ENCODE results near the gene TTLL13. TPM values are rescaled to one million over a fixed set of nuclear protein-coding genes. Genes with fewer than 3 reads are reported as not detected.

Gene TTLL13
- total and polyA plus RNA-seq, 9 of the 15 experiments (the other 6 are each of a cell fraction or from before 2014, with no cell fraction given), result 0.05 to 0.24 (median 0.11) TPM; not detected in 1

GRCh38 chr15:90294601-90295269 lies 45.4 kb downstream of the TTLL13 start:
- 15% methylated on average over 15 of the region's 16 CpGs for WGBS (ENCODE audit: insufficient coverage, low coverage, missing lambda C conversion rate)
- H3K4me1 ChIP-seq (replicated peaks in 1 of 2; ENCODE audit: control insufficient read depth in 2 of 2, insufficient read depth in 2 of 2, low read length in 2 of 2), result peaks cover 0 to 27% of the 10 kb centered on the region in 2 experiments; a peak in 4 of 5 replicates
- no peaks in the 10 kb centered on the region for H4K20me1 ChIP-seq (replicated peaks; ENCODE audit: control insufficient read depth, insufficient read depth, low read length)
- peak in 1 of 4 experiments; percentile 52 for DNase-seq (ENCODE audit: extremely low read depth in 1 of 4, low spot score in 3 of 4)
- H3K36me3 ChIP-seq (ENCODE audit: control insufficient read depth, insufficient read depth, low read length), result no peaks in the 10 kb centered on the region
- H3K27ac ChIP-seq (ENCODE audit: extremely low read depth, low read depth, low read length), result no peak overlapping the region
- in situ Hi-C loops (cut with MboI) (no loop called here), intact Hi-C loops (cut with micrococcal nuclease) (loop anchor here (1.0 to 10.0 kb wide), 4 partner anchors 26 to 978 kb away; partner anchors contain the start of genes HDDC3 and UNC45A)
- H3K9me1 ChIP-seq (ENCODE audit: control insufficient read depth, insufficient read depth, low read length), result no peaks in the 10 kb centered on the region
- H3K9ac ChIP-seq (ENCODE audit: insufficient read depth in 1 of 2, low read depth in 2 of 2, low read length in 2 of 2), result 0 out of 4 replicates have a peak overlapping the region, but pooled peaks of 1 of the 2 experiments have one; percentile 29
- FAIRE-seq, result no peak
- H2AFZ ChIP-seq (ENCODE audit: low read depth, low read length), result peak overlapping the region; percentile 55; the same call in 1 of the 2 replicates
- H3K79me2 ChIP-seq (ENCODE audit: control insufficient read depth, insufficient read depth, low read length), result no peaks in the 10 kb centered on the region
- BruUV-seq (replicated peaks), result no TSS peak
- ATAC-seq, result peak; percentile 87
- no peaks in the 10 kb centered on the region for H3K9me3 ChIP-seq (replicated peaks; ENCODE audit: control insufficient read depth, insufficient read depth, low read depth, low read length)
- no peak overlapping the region for H3K4me2 ChIP-seq (ENCODE audit: insufficient read depth, low read length)
- no peak overlapping the region for H3K4me3 ChIP-seq
- POLR2A ChIA-PET, result interaction anchor here (0.6 kb wide), 1 partner anchor 455 kb away, joined by 4 read pairs; no protein-coding TSS in a partner anchor
- CTCF ChIA-PET (ENCODE audit: low intra/inter-chr PET ratio), result interaction anchor here (0.9 to 3.8 kb wide), 3 partner anchors 187 to 930 kb away, joined by 3 to 46 read pairs (median 4); no protein-coding TSS in a partner anchor
- no peaks in the 10 kb centered on the region; a peak in 1 of 5 replicates for H3K27me3 ChIP-seq (ENCODE audit: control insufficient read depth in 2 of 2, insufficient read depth in 2 of 2, low read length in 2 of 2)
- 0 out of 2 replicates have a peak, but pooled peaks have one; percentile 4 for TF ChIP-seq EGR1 (conservative IDR thresholded peaks at IDR 0.05)
- TF ChIP-seq YY1 (IDR thresholded peaks at IDR 0.05; ENCODE audit: borderline replicate concordance in 1 of 3, control insufficient read depth in 1 of 3, extremely low read depth in 1 of 3, insufficient read depth in 3 of 3, insufficient read length in 1 of 3, insufficient replicate concordance in 2 of 3, low read depth in 1 of 3, low read length in 2 of 3), result peak in 1 of 3 experiments; percentile 32
- peak; percentile 24; the same call in 1 of the 2 replicates for TF ChIP-seq RB1 (IDR thresholded peaks at IDR 0.05; ENCODE audit: low read depth)
- TF ChIP-seq RBM34 (IDR thresholded peaks at IDR 0.05; ENCODE audit: borderline replicate concordance, insufficient read depth, low read length), result no peak
- no peak for TF ChIP-seq THRB (CRISPR knock-in tag; conservative IDR thresholded peaks at IDR 0.05)
- TF ChIP-seq DEAF1 (CRISPR knock-in tag; IDR thresholded peaks at IDR 0.05), result 0 out of 2 replicates have a peak, but pooled peaks have one; percentile 9
- TF ChIP-seq CREB1 (IDR thresholded peaks at IDR 0.05), result no peak
- TF ChIP-seq CREB1 (CRISPR knock-in tag; IDR thresholded peaks at IDR 0.05), result 0 out of 2 replicates have a peak, but pooled peaks have one; percentile 18
- TF ChIP-seq ZNF146 (CRISPR knock-in tag; IDR thresholded peaks at IDR 0.05; ENCODE audit: unreplicated experiment), result no peak
- peak; percentile 91 for TF ChIP-seq ZNF41 (CRISPR knock-in tag; conservative IDR thresholded peaks at IDR 0.05)
- TF ChIP-seq PRPF4 (IDR thresholded peaks at IDR 0.05; ENCODE audit: insufficient read depth, low read depth, low read length, poor library complexity, severe bottlenecking), result no peak
- no peak for TF ChIP-seq YBX1 (IDR thresholded peaks at IDR 0.05)
- TF ChIP-seq CTBP1 (IDR thresholded peaks at IDR 0.05; ENCODE audit: borderline replicate concordance), result peak; percentile 60; the same call in 1 of the 2 replicates
- no peak for TF ChIP-seq ZNF57 (CRISPR knock-in tag; IDR thresholded peaks at IDR 0.05)
- TF ChIP-seq SMC3 (conservative IDR thresholded peaks at IDR 0.05; ENCODE audit: insufficient read depth, low read depth, low read length), result peak; percentile 54
- TF ChIP-seq BACH1 (tag; IDR thresholded peaks at IDR 0.05), result no peak
- no peak for TF ChIP-seq CCNT2 (IDR thresholded peaks at IDR 0.05; ENCODE audit: borderline replicate concordance, extremely low read depth, insufficient read length, low read depth, low read length)
- no peak for TF ChIP-seq MECOM (CRISPR knock-in tag; IDR thresholded peaks at IDR 0.05)

Measured in K562 (cell line).